Stimulated activated CD4-positive, alpha-beta T cell treated with anti-CD3 and anti-CD28 coated beads, Interleukin-2, amount 100 ng/mL, for 4 hours (primary cell): ENCODE results near the gene TARS3.
"Not testable (repeated sequence)": the region's sequence is repeated elsewhere in the genome, so short reads cannot be mapped to it uniquely, and the experiment has no call there.

ENCODE experiments used
- DNase-seq: peaks from one replicate; pipeline ENCODE4 v3.0.0-alpha.2; 2020; ENCODE audit warnings: low read depth

Gene TARS3

GRCh38 chr15:101723874-101724674, at the start of gene TARS3:
Gene TARS3, minus strand, starts transcription at chr15:101724473. Its CDS starts 86 bp downstream, at chr15:101724387.
- DNase-seq: peak; percentile 94

GRCh38 chr15:101773496-101774100, 49.3 kb upstream of the TARS3 start:
- DNase-seq: no peak

DNA sequence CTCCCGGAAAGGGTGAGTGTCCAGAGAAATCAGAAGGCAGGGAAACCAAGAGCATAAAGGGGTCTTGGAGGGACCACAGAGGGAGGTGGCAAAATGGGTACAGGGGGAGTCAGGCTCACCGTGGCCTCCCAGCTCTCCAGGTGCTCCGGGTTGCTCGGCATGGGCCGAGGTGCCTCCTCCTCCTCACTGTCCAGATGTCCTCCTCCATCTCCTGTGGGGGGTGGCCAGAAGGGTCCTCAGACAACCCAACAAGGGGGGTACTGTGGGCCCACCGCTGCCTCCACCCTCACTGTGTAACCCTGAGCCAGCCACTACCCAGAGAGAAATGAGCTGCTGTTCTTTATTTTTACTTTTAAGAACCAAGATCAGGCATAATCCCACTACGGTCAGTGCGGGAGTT, 48.6 kb upstream of the TARS3 start:
- DNase-seq: no peak

- DNase-seq: not testable (repeated sequence)
Observed at GRCh38 chr15:101767083-101767640, 42.9 kb upstream of the TARS3 start.

DNA sequence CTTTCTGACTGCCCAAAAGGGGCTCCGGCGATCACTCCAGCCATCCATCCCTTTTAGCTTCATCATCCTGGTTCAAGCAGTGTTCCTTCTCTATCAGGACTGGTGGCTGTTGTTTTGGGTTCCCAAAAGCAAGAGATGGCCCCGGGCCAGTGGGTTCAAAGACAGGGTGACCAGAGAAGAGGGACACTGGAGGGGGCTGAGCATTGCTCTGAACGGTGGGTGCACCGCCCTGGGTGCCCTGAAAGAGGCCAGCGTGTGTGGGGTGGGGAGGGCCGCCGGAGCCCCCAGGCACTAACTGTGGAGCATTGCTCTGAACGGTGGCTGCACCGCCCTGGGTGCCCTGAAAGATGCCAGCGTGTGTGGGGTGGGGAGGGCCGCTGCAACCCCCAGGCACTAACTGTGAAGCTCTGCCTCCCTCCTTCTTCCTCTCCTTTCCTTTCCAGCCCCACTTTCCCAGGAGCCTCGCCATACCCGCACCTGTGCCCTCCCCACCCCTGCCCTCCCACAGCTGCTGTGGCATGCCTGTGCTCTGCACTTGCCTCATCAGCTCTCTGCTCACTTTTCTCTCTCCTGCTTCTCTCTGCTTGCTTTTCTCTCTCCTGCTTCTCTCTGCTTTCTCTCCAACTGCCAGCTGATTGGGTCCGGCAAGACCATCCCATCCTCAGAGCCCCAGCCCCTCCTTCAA, 41.6 kb upstream of the TARS3 start:
- DNase-seq: no peak

DNA sequence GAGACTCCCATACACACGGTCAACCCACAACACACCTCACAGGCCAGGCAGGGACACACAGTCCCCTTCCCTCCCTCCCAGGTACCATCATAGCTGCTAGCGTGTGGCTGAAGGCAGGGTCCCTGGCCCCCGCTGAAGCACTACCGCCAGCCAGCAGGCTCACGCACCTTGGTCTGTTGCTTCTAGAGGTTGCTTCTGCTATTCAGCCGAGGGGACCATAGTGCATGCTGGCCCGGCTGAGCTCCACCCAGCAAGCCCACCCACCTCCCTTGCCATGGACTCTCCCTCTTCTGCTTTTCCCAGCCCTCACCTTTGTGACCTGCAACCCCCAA, 41.0 kb upstream of the TARS3 start:
- DNase-seq: not testable (repeated sequence)

GRCh38 chr15:101764669-101765339, 40.5 kb upstream of the TARS3 start:
- not testable (repeated sequence) for DNase-seq

- not testable (repeated sequence) for DNase-seq
Observed at GRCh38 chr15:101746716-101747082, 22.4 kb upstream of the TARS3 start.

- DNase-seq: not testable (repeated sequence)
Observed at GRCh38 chr15:101734837-101735236, 10.6 kb upstream of the TARS3 start.

DNA sequence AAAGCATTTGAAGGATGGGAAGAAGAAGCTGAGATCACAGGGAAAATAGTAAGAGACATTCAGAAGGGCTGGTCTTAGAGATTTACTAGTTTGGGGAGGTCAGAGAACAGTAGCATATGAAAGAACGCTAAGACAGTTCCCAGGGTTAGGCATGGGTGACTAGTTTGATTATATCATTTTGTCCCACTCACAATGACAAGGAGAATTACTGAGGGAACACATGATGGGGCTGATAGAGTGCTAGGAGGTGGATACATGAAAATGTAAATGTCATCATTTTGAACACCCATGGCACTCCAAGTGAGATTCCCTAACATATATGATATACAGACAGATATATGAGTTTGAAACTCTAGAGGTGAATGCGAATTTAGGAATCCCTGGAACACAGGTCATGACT, 9.3 kb upstream of the TARS3 start:
- DNase-seq: no peak

- DNase-seq: no peak
Observed at GRCh38 chr15:101732772-101733171, 8.5 kb upstream of the TARS3 start.

- DNase-seq: no peak
Observed at GRCh38 chr15:101731746-101732145, 7.5 kb upstream of the TARS3 start.

DNA sequence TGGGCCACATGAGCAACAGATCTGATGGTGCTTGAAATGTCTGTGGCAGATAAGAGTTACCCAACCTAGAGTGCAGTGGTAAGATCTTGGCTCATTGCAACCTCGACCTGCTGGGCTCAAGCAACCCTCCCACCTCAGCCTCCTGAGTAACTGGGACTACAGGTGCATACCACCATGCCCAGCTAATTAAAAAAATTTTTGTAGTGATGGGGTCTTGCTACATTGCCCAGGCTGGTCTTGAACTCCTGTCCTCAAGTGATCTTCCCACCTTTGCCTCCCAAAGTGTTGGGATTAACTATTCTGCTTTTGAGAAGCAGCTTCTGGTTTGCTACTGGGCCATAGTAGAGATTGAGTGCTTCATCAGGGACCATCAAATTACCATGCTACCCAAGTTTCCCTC, 2.9 kb upstream of the TARS3 start:
- DNase-seq: no peak

GRCh38 chr15:101725073-101725472, 800 bp upstream of the TARS3 start:
- DNase-seq: no peak

- no peak for DNase-seq
Observed at GRCh38 chr15:101724675-101725005, 367 bp upstream of the TARS3 start.

DNA sequence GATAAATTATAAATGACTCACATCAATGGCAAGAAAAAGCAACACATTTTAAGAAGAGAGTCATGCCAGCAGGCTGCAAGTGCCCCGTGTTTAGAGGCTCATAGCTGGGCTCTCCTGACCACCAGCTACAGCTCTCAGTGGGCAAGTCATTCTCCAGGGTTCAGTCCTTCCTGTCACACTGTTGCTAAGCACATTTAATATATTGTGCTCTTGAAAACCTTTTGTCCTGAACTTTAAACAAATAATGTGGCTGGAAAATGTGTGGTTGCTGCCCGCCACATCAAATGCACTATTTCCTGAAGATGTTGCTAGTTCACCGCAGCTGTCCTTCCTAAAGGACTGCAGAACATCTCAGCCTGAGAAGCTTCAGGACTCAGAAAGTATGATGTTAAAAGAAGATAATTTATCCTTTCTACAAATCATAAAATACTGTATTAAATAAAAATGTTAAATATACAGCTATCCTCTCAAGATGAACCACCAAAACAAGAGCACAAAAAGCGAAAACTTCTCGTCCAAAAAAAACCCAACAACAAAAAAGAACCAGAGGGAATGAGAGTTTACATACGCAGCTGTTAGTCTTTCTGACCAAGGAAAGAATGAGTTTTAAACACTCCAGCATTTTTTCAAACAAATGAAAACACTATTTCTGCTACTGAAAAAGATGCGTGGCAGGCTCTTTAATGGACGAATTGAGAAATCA, 951 bp downstream of the TARS3 start:
- DNase-seq: no peak

GRCh38 chr15:101718896-101719295, 5.4 kb downstream of the TARS3 start:
- no peak for DNase-seq

GRCh38 chr15:101712078-101712477, 12.2 kb downstream of the TARS3 start:
- DNase-seq: no peak

DNA sequence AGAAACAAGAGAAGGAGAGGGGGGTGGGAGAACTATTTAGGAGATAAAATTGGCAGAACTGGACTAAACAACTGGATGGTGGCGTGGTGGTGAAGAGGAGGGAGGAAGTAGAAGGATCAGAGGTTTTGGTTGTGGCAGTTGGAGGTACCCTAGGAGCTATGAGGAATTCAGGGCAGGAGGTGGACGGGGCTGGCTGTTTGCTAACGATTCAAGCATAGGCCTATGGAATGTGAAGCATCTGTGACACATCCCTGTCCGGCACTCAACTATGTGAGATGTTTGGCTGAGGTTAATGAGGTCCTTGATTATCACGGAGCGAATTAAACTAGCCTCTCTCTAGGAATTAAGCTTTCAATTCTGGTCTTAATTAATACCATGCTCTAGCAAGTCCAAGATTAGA, 13.5 kb downstream of the TARS3 start:
- DNase-seq: no peak

DNA sequence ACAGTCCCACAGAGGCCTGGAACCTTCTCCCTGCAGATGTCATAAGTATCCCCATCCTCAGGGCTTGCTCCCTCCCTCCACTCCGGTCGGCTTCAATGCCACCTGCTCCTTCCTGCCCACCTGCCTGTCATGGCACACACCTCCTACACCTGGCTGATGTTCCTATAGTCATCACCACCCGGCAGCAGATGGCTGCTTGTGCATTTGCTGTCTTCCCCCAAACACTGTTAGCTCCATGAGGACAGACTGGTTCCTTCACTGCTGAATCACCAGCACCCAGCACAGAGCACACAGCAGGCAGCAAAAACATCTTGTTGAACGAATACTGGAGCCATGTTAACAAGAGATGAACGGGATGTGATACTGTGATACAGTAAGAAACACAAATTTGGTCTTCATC, 14.8 kb downstream of the TARS3 start:
- DNase-seq: no peak

DNA sequence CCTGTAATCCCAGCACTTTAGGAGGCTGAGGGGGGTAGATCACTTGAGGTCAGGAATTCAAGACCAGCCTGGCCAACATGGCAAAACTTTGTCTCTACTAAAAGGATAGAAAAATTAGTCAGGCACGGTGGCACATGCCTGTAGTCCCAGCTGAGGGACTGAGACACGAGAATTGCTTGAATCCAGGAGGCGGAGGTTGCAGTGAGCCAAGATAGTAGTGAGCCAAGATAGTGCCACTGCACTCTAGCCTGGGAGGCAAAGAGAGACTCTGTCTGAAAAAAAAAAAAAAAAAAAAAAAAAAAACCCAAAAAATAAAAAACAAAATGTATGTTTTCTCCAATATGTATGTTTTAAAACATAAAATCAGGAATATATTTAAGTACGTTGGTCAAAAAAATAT, 16.3 kb downstream of the TARS3 start:
- no peak for DNase-seq

GRCh38 chr15:101702077-101702476, 22.2 kb downstream of the TARS3 start:
- no peak for DNase-seq
